Measurements from ENCODE around the gene PRRT2.
A peak's percentile ranks its signal among the peaks of the same experiment; 100 is the strongest.

Gene PRRT2

GRCh38 chr16:29811170-29811895 is 660 bp upstream of the PRRT2 start:
- peak in 49 of 51 donors; percentile 57 to 99 (median 89) for DNase-seq

GRCh38 chr16:29812754-29813643 is 1.0 kb downstream of the PRRT2 start:
- DNase-seq = peak in 4 of 51 donors; percentile 7 to 69 (median 42)

- DNase-seq = no peak
Observed at GRCh38 chr16:29813644-29814562, 1.9 kb downstream of the PRRT2 start.

GRCh38 chr16:29814592-29814991 is 2.6 kb downstream of the PRRT2 start:
- DNase-seq = no peak

GRCh38 chr16:29815032-29815721 is 3.2 kb downstream of the PRRT2 start:
- peak in 7 of 51 donors; percentile 11 to 53 (median 22) for DNase-seq

GRCh38 chr16:29815793-29816693 is 4.0 kb downstream of the PRRT2 start, which contains the start of gene PAGR1:
Gene PAGR1 (plus strand): TSS chr16:29816152. CDS start chr16:29816526, 374 bp downstream.
- peak; percentile 82 to 99 (median 97) for DNase-seq

GRCh38 chr16:29816694-29817441 is 4.9 kb downstream of the PRRT2 start:
- DNase-seq = peak in 31 of 51 donors; percentile 15 to 74 (median 51)

GRCh38 chr16:29818082-29818481 is 6.1 kb downstream of the PRRT2 start:
- no peak for DNase-seq

GRCh38 chr16:29819506-29819905 is 7.5 kb downstream of the PRRT2 start:
- DNase-seq = no peak

- peak in 31 of 51 donors; percentile 10 to 72 (median 36) for DNase-seq
Observed at GRCh38 chr16:29820271-29820701, 8.3 kb downstream of the PRRT2 start, which contains the start of gene MVP. Gene MVP (plus strand): TSS chr16:29820462. CDS start chr16:29830550, 10,088 bp downstream.

GRCh38 chr16:29820730-29821642 is 9.0 kb downstream of the PRRT2 start:
- DNase-seq = peak in 3 of 51 donors; percentile 14 to 25 (median 25)

GRCh38 chr16:29821643-29822115 is 9.7 kb downstream of the PRRT2 start:
- DNase-seq = no peak

GRCh38 chr16:29824589-29825144 is 12.7 kb downstream of the PRRT2 start:
- DNase-seq = no peak

- peak in 29 of 51 donors; percentile 6 to 72 (median 43) for DNase-seq
Observed at GRCh38 chr16:29825145-29826044, 13.4 kb downstream of the PRRT2 start.

- no peak for DNase-seq
Observed at GRCh38 chr16:29826342-29826695, 14.3 kb downstream of the PRRT2 start.

- no peak for DNase-seq
Observed at GRCh38 chr16:29830774-29831173, 18.8 kb downstream of the PRRT2 start.

Data from hypothalamus (tissue), 51 donors.